H1 (cell line): ENCODE results near the gene LRPAP1. TPM values are rescaled to one million over a fixed set of nuclear protein-coding genes. Genes with fewer than 3 reads are reported as not detected.

Source experiments
- CTCF ChIA-PET: fragments of 300-600 bp; sonication (Branson Sonifier 250); formaldehyde crosslinking; loops from one replicate; lab custom pipeline; 2021; ENCODE audit not compliant: partially characterized antibody; lab: Charles Lee
- POLR2A ChIA-PET: fragments of 300-600 bp; sonication (Branson Sonifier 250); formaldehyde crosslinking; loops from one replicate; lab custom pipeline; 2021; ENCODE audit warnings: inconsistent platforms; ENCODE audit not compliant: partially characterized antibody; lab: Charles Lee
- DNase-seq, 2 experiments: peaks; one replicate each; pipeline versions ENCODE4 v3.0.0 to v3.0.0-alpha.2; 2010 to 2022; ENCODE audit warnings: low spot score in 2 of 2, low read depth in 1 of 2, mixed read lengths in 1 of 2
- FAIRE-seq: peaks from 2 replicates; lab custom pipeline; 2011; peaks lifted over from hg19 to GRCh38; lab: Jason Lieb, UNC
- H2AFZ ChIP-seq: 2 replicates; pipeline ENCODE4 v1.8.1; 2012; ENCODE audit warnings: low read length, inconsistent platforms
- H2AK5ac ChIP-seq: 2 replicates; pipeline ENCODE4 v1.6.1; 2013; ENCODE audit warnings: low read depth, low read length
- H2BK120ac ChIP-seq: replicated peaks from 2 replicates; pipeline ENCODE3; 2013; ENCODE audit warnings: low read depth, low read length, inconsistent platforms
- H2BK12ac ChIP-seq: 2 replicates; pipeline ENCODE4 v1.6.1; 2013; ENCODE audit warnings: low read depth, low read length
- H2BK15ac ChIP-seq: 2 replicates; pipeline ENCODE4 v1.6.1; 2013; ENCODE audit warnings: low read length
- H2BK20ac ChIP-seq: 2 replicates; pipeline ENCODE4 v1.6.1; 2013; ENCODE audit warnings: low read length
- H2BK5ac ChIP-seq: 2 replicates; pipeline ENCODE4 v1.6.1; 2013; ENCODE audit warnings: low read depth, low read length
- H3K14ac ChIP-seq: 2 replicates; pipeline ENCODE4 v1.6.1; 2013; ENCODE audit warnings: inconsistent platforms; ENCODE audit not compliant: insufficient read length
- H3K18ac ChIP-seq: 2 replicates; pipeline ENCODE4 v1.6.1; 2013; ENCODE audit warnings: low read length; ENCODE audit errors: extremely low read depth
- H3K23ac ChIP-seq: 2 replicates; pipeline ENCODE4 v1.6.1; 2013; ENCODE audit warnings: inconsistent platforms; ENCODE audit not compliant: insufficient read length
- H3K23me2 ChIP-seq: 2 replicates; pipeline ENCODE4 v1.6.1; 2013; ENCODE audit warnings: low read depth, low read length
- H3K27ac ChIP-seq: 2 replicates; pipeline ENCODE4 v1.6.1; 2011; ENCODE audit warnings: low read depth, low read length, inconsistent platforms
- H3K27me3 ChIP-seq, 4 experiments: replicated peaks in 1 of 4; 1 replicate in 1 of 4; 2 replicates in 3 of 4; pipeline versions ENCODE4 v1.6.1 to v1.8.1; 2011 to 2013; ENCODE audit warnings: low read length in 3 of 4, mild to moderate bottlenecking in 3 of 4, inconsistent platforms in 2 of 4, mixed read lengths in 2 of 4, moderate library complexity in 1 of 4; ENCODE audit not compliant: control insufficient read depth in 3 of 4, insufficient read depth in 3 of 4; ENCODE audit errors: extremely low read depth in 1 of 4
- H3K36me3 ChIP-seq, 4 experiments: 2 replicates each; pipeline versions ENCODE4 v1.6.1 to v1.8.1; 2011 to 2013; ENCODE audit warnings: mild to moderate bottlenecking in 4 of 4, low read length in 3 of 4, moderate library complexity in 2 of 4, control low read depth in 1 of 4, inconsistent platforms in 1 of 4; ENCODE audit not compliant: insufficient read depth in 4 of 4, control insufficient read depth in 2 of 4
- H3K4ac ChIP-seq: replicated peaks from 2 replicates; pipeline ENCODE3; 2013; ENCODE audit warnings: low read length, low read depth, mixed read lengths, inconsistent platforms; ENCODE audit not compliant: insufficient read length
- H3K4me1 ChIP-seq, 4 experiments: replicated peaks in 1 of 4; 1 replicate in 1 of 4; 2 replicates in 3 of 4; pipeline versions ENCODE4 v1.6.1 to v1.8.1; 2011 to 2013; ENCODE audit warnings: low read length in 3 of 4, inconsistent platforms in 2 of 4, mixed read lengths in 1 of 4; ENCODE audit not compliant: insufficient read depth in 4 of 4, control insufficient read depth in 3 of 4
- H3K4me2 ChIP-seq, 2 experiments: 2 replicates each; pipeline versions ENCODE4 v1.6.1 to v1.8.1; 2011 to 2013; ENCODE audit warnings: low read depth in 2 of 2, low read length in 2 of 2, control low read depth in 1 of 2, inconsistent platforms in 1 of 2, mild to moderate bottlenecking in 1 of 2; ENCODE audit not compliant: insufficient read depth in 1 of 2
- H3K4me3 ChIP-seq, 4 experiments: fragments of 200-600, 300-600 bp in 1 of 4; sonication (generic), shearing (Covaris generic), sonication (Bioruptor Twin) in 1 of 4; 2 replicates each; pipeline versions ENCODE4 v1.5.1 to v1.8.1; 2011 to 2016; ENCODE audit warnings: low read length in 4 of 4, low read depth in 3 of 4, control low read depth in 2 of 4, inconsistent platforms in 2 of 4, mild to moderate bottlenecking in 2 of 4, mixed read lengths in 1 of 4, moderate library complexity in 1 of 4; ENCODE audit not compliant: insufficient read depth in 2 of 4; ENCODE audit errors: extremely low read depth in 1 of 4
- H3K56ac ChIP-seq: replicated peaks from 2 replicates; pipeline ENCODE3; 2013; ENCODE audit warnings: low read depth, mild to moderate bottlenecking, mixed read lengths, low read length, inconsistent platforms; ENCODE audit not compliant: insufficient read length
- H3K79me1 ChIP-seq: 2 replicates; pipeline ENCODE4 v1.6.1; 2013; ENCODE audit warnings: low read depth, low read length, control low read depth
- H3K79me2 ChIP-seq, 2 experiments: 2 replicates each; pipeline versions ENCODE4 v1.6.1 to v1.8.1; 2012 to 2013; ENCODE audit warnings: low read length in 2 of 2, mild to moderate bottlenecking in 2 of 2, inconsistent platforms in 1 of 2; ENCODE audit not compliant: insufficient read depth in 2 of 2, control insufficient read depth in 1 of 2
- H3K9ac ChIP-seq, 4 experiments: replicated peaks in 1 of 4; 1 replicate in 1 of 4; 2 replicates in 3 of 4; pipeline versions ENCODE4 v1.6.1 to v1.8.1; 2011 to 2013; ENCODE audit warnings: low read depth in 3 of 4, low read length in 3 of 4, control low read depth in 2 of 4, mild to moderate bottlenecking in 2 of 4, moderate library complexity in 2 of 4, inconsistent platforms in 1 of 4; ENCODE audit errors: extremely low read depth in 1 of 4
- H3K9me3 ChIP-seq, 2 experiments: 2 replicates each; pipeline versions ENCODE4 v1.6.1 to v1.8.1; 2012 to 2013; ENCODE audit warnings: mild to moderate bottlenecking in 2 of 2, moderate library complexity in 2 of 2, control low read depth in 1 of 2, inconsistent platforms in 1 of 2, low read depth in 1 of 2, low read length in 1 of 2, mixed read lengths in 1 of 2; ENCODE audit not compliant: insufficient read depth in 2 of 2
- H4K20me1 ChIP-seq, 2 experiments: replicated peaks in 1 of 2; 2 replicates each; pipeline versions ENCODE3 to v1.8.1; 2011 to 2013; ENCODE audit warnings: inconsistent platforms in 2 of 2, low read length in 2 of 2, mild to moderate bottlenecking in 1 of 2; ENCODE audit not compliant: insufficient read depth in 2 of 2, control insufficient read depth in 1 of 2
- H4K5ac ChIP-seq: 2 replicates; pipeline ENCODE4 v1.6.1; 2013; ENCODE audit warnings: low read length, low read depth, mixed read lengths, inconsistent platforms; ENCODE audit not compliant: insufficient read length
- H4K8ac ChIP-seq: 2 replicates; pipeline ENCODE4 v1.8.0; 2013; ENCODE audit warnings: mild to moderate bottlenecking, moderate library complexity, low read length, inconsistent platforms; ENCODE audit not compliant: insufficient read depth; ENCODE audit errors: extremely low read depth
- H4K91ac ChIP-seq: replicated peaks from 2 replicates; pipeline ENCODE3; 2013; ENCODE audit warnings: low read length, mixed read lengths, inconsistent platforms; ENCODE audit not compliant: insufficient read length
- EZH2 ChIP-seq: fragments of 200-600 bp; sonication (generic); IDR thresholded peaks from 2 replicates; pipeline ENCODE4 v1.7.1; 2012; ENCODE audit warnings: low read depth, mild to moderate bottlenecking, moderate library complexity, low read length, inconsistent platforms; ENCODE audit not compliant: severe bottlenecking
- KDM4A ChIP-seq: IDR thresholded peaks from one replicate; pipeline ENCODE4 v1.7.1; 2012; ENCODE audit warnings: low read depth, mild to moderate bottlenecking, moderate library complexity, low read length, inconsistent platforms; ENCODE audit not compliant: severe bottlenecking
- MAFK ChIP-seq: IDR thresholded peaks from 2 replicates; pipeline ENCODE4 v1.6.1; 2012; ENCODE audit warnings: low read depth, mild to moderate bottlenecking, improper control_type of control experiment, low read length
- POLR2A ChIP-seq, 2 experiments: IDR thresholded peaks; 1 replicate in 1 of 2; 2 replicates in 1 of 2; pipeline ENCODE4 v1.6.1; 2011; ENCODE audit warnings: low read depth in 2 of 2, low read length in 2 of 2, mild to moderate bottlenecking in 2 of 2; ENCODE audit errors: control extremely low read depth in 1 of 2
- POU5F1 ChIP-seq: IDR thresholded peaks from 2 replicates; pipeline ENCODE4 v1.6.1; 2011; ENCODE audit warnings: low read depth, mild to moderate bottlenecking, low read length, moderate library complexity
- RBBP5 ChIP-seq: IDR thresholded peaks from 2 replicates; pipeline ENCODE4 v1.7.1; 2012; ENCODE audit warnings: low read depth, mild to moderate bottlenecking, inconsistent platforms, low read length, moderate library complexity, borderline replicate concordance
- RFX5 ChIP-seq: IDR thresholded peaks from 2 replicates; pipeline ENCODE4 v1.6.1; 2011; ENCODE audit warnings: low read depth, low read length, improper control_type of control experiment, borderline replicate concordance
- RNF2 ChIP-seq: fragments of 200-900, 300-1000 bp; sonication (generic); IDR thresholded peaks from 2 replicates; pipeline ENCODE4 v1.7.1; 2016; ENCODE audit warnings: borderline replicate concordance, low read depth, mild to moderate bottlenecking, antibody characterized with exemption, low read length; ENCODE audit not compliant: poor library complexity, severe bottlenecking; ENCODE audit errors: missing control alignments
- RXRA ChIP-seq: IDR thresholded peaks from 2 replicates; pipeline ENCODE4 v1.6.1; 2011; ENCODE audit warnings: low read depth, mild to moderate bottlenecking, low read length, moderate library complexity; ENCODE audit not compliant: insufficient read depth
- SAP30 ChIP-seq: fragments of 300-600 bp; sonication (generic); IDR thresholded peaks from 2 replicates; pipeline ENCODE4 v1.7.1; 2012; ENCODE audit warnings: low read length, moderate library complexity, mild to moderate bottlenecking, inconsistent platforms; ENCODE audit not compliant: insufficient read depth, insufficient replicate concordance
- SIN3A ChIP-seq, 2 experiments: IDR thresholded peaks in 1 of 2; conservative IDR thresholded peaks in 1 of 2; 2 replicates each; pipeline ENCODE4 v1.6.1; 2011 to 2012; ENCODE audit warnings: low read length in 2 of 2, improper control_type of control experiment in 1 of 2, low read depth in 1 of 2, mild to moderate bottlenecking in 1 of 2
- SIRT6 ChIP-seq: IDR thresholded peaks from one replicate; pipeline ENCODE4 v1.7.1; 2012; ENCODE audit warnings: low read length, inconsistent platforms
- TCF12 ChIP-seq: IDR thresholded peaks from 2 replicates; pipeline ENCODE4 v1.6.1; 2011; ENCODE audit warnings: low read depth, mild to moderate bottlenecking, low read length
- WGBS, 2 experiments: shearing (Covaris generic) in 1 of 2; methylation state at CpG; one replicate each; pipeline versions ENCODE4 v1.1.6 to v1.1.7; 2013 to 2015; ENCODE audit warnings: low lambda C conversion rate in 2 of 2, mixed read lengths in 2 of 2, inconsistent platforms in 1 of 2, low coverage in 1 of 2, missing lambda C conversion rate in 1 of 2; ENCODE audit not compliant: insufficient replicate concordance in 2 of 2, insufficient coverage in 1 of 2, insufficient read length in 1 of 2; ENCODE audit errors: extremely low coverage in 1 of 2, missing lambda C conversion rate in 1 of 2; 5-methylcytosine and 5-hydroxymethylcytosine counted together
- polyA plus RNA-seq, 7 experiments: library from polyadenylated mRNA; depleted of rRNA in 3 of 7; stranded (reverse) in 5 of 7; unstranded in 2 of 7; fragments of >200 nt in 5 of 7; fragments of 200-250 nt in 2 of 7; gene quantifications; 1 replicate in 5 of 7; 2 replicates in 1 of 7; 4 replicates in 1 of 7; pipeline versions ENCODE4 v1.2.1 to v1.2.3, GENCODE V29; 2011 to 2013; ENCODE audit warnings: missing spikeins in 2 of 7, mixed read lengths in 2 of 7
- total RNA-seq: library from RNA; stranded (reverse); fragmentation: NEBNext Ultra II Directional; extraction: Animal tissue kit (Norgen Biotek cat#: 25700); gene quantifications from 2 replicates; pipeline ENCODE4 v1.2.1, GENCODE V29; 2021
- TF ChIP-seq, protein P1 (sequence below): IDR thresholded peaks from 2 replicates; pipeline ENCODE4 v1.6.1; 2012; ENCODE audit warnings: inconsistent platforms

LRPAP1 gene
- total and polyA plus RNA-seq, 2 of the 8 experiments (the other 6 are each of a cell fraction or from before 2014, with no cell fraction given): 31.1 to 101 TPM

DNA sequence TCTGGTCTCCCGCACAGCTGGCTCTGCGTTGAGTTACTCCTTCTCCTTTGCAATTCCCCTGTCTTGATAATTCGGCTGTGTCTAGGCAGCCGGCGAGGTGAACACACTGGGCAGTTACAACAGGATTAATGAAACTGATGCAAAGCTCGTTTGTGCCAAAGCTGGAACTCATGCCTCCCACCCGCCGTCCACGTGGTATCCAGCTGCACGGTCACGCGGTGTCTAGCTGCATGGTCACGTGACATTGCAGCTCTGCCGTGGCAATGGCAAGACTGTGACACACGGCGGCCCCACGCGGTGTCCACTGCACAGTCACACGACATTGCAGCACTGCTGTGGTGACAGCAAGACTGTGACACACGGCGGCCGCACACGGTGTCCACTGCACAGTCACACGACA lies 31.2 kb upstream of the LRPAP1 start:
- Histone ChIP-seq H3K4me2 (no peak overlapping the region), H3K79me1 (no peaks in the 10 kb centered on the region), H2BK120ac (no peak overlapping the region), H4K20me1 (peaks cover 0 to 1% of the 10 kb centered on the region in 2 experiments), H3K36me3 (no peaks in the 10 kb centered on the region), H3K23me2 (peaks cover 10% of the 10 kb centered on the region; the same call in 1 of the 2 replicates), H3K4me3 (no peak overlapping the region), H3K9me3 (peaks cover 0 to 5% of the 10 kb centered on the region in 2 experiments; a peak in 1 of 4 replicates), H3K18ac (no peak overlapping the region), H4K5ac (no peak overlapping the region), H3K14ac (no peak overlapping the region), H3K4ac (no peak overlapping the region), H4K8ac (no peak overlapping the region), H3K27me3 (no peaks in the 10 kb centered on the region), H3K27ac (no peak overlapping the region), H2BK15ac (no peak overlapping the region), H2BK12ac (no peak overlapping the region), H2BK5ac (no peak overlapping the region), H4K91ac (no peak overlapping the region), H2AK5ac (no peak overlapping the region), H2BK20ac (no peak overlapping the region), H3K4me1 (no peaks in the 10 kb centered on the region), H3K9ac (no peak overlapping the region), H3K23ac (no peak overlapping the region), H3K79me2 (no peaks in the 10 kb centered on the region), H2AFZ (no peak overlapping the region), H3K56ac (no peak overlapping the region)
- FAIRE-seq (no peak), DNase-seq (no peak)
- CTCF ChIA-PET: interaction anchor here (1.1 kb wide), 1 partner anchor 202 kb away, joined by 3 read pairs; no protein-coding TSS in a partner anchor
- POLR2A ChIA-PET: no interaction called here
- WGBS, 2 experiments: 95% methylated on average over 24 of the region's 24 CpGs; no CpG with 5 or more reads in 1 of the 2 experiments
- TF ChIP-seq RBBP5: no peak
- TF ChIP-seq RXRA: no peak
- TF ChIP-seq EZH2: no peak
- TF ChIP-seq TCF12: no peak
- no peak for TF ChIP-seq MAFK
- no peak for TF ChIP-seq RFX5
- TF ChIP-seq SAP30: no peak
- no peak for TF ChIP-seq POLR2A (IDR thresholded peaks at IDR 0.05; ENCODE audit: control extremely low read depth in 1 of 2, low read depth in 2 of 2, low read length in 2 of 2)
- TF ChIP-seq, protein P1, sequence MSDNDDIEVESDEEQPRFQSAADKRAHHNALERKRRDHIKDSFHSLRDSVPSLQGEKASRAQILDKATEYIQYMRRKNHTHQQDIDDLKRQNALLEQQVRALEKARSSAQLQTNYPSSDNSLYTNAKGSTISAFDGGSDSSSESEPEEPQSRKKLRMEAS: no peak
- no peak for TF ChIP-seq KDM4A
- no peak for TF ChIP-seq SIRT6
- no peak for TF ChIP-seq POU5F1
- no peak for TF ChIP-seq SIN3A (conservative IDR thresholded peaks at IDR 0.05 in 1 of 2, IDR thresholded peaks at IDR 0.05 in 1 of 2; ENCODE audit: low read depth in 1 of 2, low read length in 2 of 2)
- no peak for TF ChIP-seq RNF2
